NK-92 treated with Interleukin-12 subunit alpha and Interleukin-12 subunit beta, amount 100 ng/mL, for 24 hours (cell line): ENCODE results near the gene SH3BP4.

ENCODE experiments used
- DNase-seq: peaks from one replicate; lab custom pipeline; 2025; lab: John Stamatoyannopoulos, UW

SH3BP4 gene

GRCh38 chr2:235092433-235093223 is 140.8 kb downstream of the SH3BP4 start:
- no peak for DNase-seq

GRCh38 chr2:235094457-235094856 is 142.6 kb downstream of the SH3BP4 start:
- DNase-seq = no peak

- DNase-seq = no peak
These were observed 143.8 kb downstream of the SH3BP4 start for GRCh38 chr2:235095569-235095968.

DNA sequence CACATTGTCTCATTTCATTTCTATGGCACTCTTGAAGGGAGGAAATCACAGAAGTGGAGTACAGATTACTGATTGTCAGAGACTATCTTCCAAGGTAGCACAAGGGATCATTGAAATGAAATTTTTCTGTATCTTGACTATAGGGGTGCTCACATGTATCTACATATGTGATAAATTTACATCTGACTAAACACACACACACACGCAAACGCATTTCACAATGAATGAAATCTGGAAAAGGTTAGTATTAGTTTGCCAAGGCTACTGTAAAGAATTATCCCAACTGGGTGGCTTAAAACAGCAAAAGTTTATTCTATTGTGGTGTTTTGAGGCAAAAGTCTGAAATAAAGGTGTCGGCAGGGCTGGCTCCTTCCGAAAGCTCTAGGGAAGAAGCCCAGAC is 144.6 kb downstream of the SH3BP4 start:
- no peak for DNase-seq

- no peak for DNase-seq
These were observed 145.4 kb downstream of the SH3BP4 start for GRCh38 chr2:235097196-235097595.

- DNase-seq = no peak
These were observed 146.5 kb downstream of the SH3BP4 start for GRCh38 chr2:235098269-235098668.

DNA sequence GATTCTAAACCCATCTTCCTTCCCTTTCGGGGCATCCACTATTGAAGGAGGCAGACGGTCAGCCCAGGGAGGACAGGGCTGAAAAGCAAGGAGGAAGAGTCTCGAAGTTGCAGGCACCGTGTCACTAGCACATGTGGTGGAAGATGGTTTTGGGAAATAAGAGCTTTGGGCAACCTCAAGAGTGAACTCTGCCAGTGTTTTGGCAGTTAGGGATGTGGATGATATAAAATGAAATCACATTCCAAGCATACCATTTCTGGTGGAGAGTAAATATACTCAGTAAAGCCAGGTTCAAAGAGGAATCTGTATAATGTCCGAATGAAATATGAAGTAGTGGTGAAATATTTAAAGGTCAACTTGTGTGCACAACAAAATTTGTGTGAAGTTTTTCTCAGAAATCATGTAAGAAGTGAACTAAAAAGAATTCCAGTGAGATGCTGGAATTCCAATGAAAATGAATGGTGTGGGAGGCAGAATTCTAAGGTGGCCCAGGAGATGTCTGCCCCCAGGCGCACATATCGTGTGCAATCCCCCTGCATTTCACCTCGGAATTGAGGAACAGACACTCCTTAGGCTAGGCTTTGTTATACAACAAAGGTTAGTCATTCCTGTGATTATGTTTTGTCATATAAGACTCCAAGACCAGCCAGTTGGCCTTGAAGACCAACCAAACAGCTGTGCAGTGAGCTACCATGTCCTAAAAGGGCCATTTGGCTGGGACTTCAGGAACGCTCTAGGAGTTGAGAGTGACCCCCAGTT is 147.1 kb downstream of the SH3BP4 start:
- no peak for DNase-seq

GRCh38 chr2:235102896-235103295 is 151.1 kb downstream of the SH3BP4 start:
- no peak for DNase-seq
